Activated naive CD8-positive, alpha-beta T cell treated with anti-CD3 and anti-CD28 coated beads for 36 hours (primary cell): ENCODE measurements around the gene DEXI. TPM values are rescaled to one million over a fixed set of nuclear protein-coding genes. Genes with fewer than 3 reads are reported as not detected.

ENCODE experiments used
- DNase-seq: peaks from one replicate; pipeline ENCODE4 v3.0.0; 2021
- H3K27ac Mint-ChIP-seq: one replicate; pipeline ENCODE4 v1.8.0; 2022; ENCODE audit warnings: mild to moderate bottlenecking, moderate library complexity, mixed read lengths
- H3K27me3 Mint-ChIP-seq: one replicate; pipeline ENCODE4 v1.8.0; 2022; ENCODE audit warnings: mild to moderate bottlenecking, mixed read lengths
- H3K36me3 Mint-ChIP-seq: one replicate; pipeline ENCODE4 v1.8.0; 2021; ENCODE audit warnings: mild to moderate bottlenecking, mixed read lengths
- H3K4me1 Mint-ChIP-seq: one replicate; pipeline ENCODE4 v1.8.0; 2021; ENCODE audit warnings: mixed read lengths
- H3K4me3 Mint-ChIP-seq: one replicate; pipeline ENCODE4 v1.8.0; 2022; ENCODE audit warnings: mild to moderate bottlenecking, moderate library complexity, mixed read lengths
- H3K9me3 Mint-ChIP-seq: one replicate; pipeline ENCODE4 v1.8.0; 2022; ENCODE audit warnings: mixed read lengths
- total RNA-seq, 2 experiments: library from RNA; stranded (reverse); gene quantifications; one replicate each; pipeline ENCODE4 v1.2.3, GENCODE V29; 2021

The DEXI gene
- total RNA-seq, 2 experiments from 2014 or later, result 25.5 to 26.2 TPM

DNA sequence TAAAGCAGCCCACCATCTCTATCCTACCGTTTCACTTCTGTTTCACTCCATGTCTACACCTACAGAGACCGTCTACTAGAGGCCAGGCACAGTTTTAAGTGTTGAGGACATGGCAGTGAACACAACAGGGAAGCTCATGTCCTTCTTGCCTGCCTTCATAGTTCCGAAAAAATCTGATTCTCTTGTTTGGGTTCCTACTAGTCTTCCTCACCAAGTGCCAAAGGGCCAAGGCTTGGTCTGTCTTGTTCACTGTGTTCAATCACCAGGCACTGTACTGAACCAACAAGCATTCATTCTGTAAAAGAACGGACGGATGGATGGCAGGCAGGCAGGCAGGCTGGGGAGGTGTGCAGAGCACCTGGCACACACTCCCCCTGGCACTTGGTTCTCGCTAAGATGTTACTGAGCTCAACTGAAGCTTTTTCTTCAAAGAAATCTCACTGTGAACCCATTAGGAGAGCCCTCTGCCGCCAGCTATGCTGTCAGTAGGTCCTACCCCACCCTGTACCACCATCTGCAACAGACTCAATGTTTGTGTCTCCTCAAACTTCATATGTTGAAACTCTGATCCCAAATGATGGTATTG, 2.5 kb downstream of the DEXI start:
- no peak for DNase-seq
- no peak overlapping the region for H3K27ac Mint-ChIP-seq
- H3K27me3 Mint-ChIP-seq, result no peaks in the 10 kb centered on the region
- no peaks in the 10 kb centered on the region for H3K9me3 Mint-ChIP-seq
- peaks cover 65% of the 10 kb centered on the region for H3K4me1 Mint-ChIP-seq
- peaks cover 24% of the 10 kb centered on the region for H3K36me3 Mint-ChIP-seq
- peak overlapping the region; percentile 91 for H3K4me3 Mint-ChIP-seq

DNA sequence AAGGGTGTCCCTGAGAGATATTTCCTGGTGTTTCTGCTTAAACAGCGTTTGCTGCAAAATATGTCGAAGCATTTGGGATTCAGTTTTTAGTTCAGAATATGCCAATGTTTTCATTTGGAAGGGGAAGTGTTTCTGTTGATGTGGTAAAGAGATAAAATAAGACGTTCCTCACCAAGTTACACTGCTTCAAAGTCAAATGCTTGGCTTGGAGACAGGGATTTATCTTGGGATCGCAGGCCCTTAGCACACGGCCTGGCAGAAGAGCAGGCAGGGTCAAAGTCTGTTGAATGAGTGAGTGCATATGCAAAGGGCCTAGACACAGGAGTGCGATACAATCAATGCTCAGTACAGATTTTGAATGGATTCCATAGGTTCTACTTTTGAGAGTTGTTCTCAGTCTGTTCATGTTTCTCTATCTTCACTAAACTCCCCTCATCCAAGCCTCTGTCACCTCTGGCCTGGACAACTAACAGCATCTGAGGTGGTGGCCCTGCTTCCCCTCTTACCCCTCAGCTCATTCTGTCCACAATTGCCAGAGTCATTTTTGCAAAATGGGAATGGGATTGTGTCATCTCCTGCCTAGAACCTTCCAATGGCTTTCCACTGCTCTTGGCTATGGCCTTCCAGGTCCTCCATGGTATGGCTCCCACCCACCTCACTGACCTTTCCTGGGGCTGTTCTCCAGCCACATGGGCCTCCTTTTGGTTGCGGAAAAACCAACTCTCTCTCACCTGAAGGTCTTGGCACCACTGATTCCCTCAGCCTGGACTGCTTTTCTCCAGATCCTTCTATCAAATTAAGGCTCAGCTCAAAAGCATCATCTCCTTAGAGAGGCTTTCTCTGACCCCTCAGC, 3.2 kb downstream of the DEXI start:
- H3K36me3 Mint-ChIP-seq, result peaks cover 24% of the 10 kb centered on the region
- H3K9me3 Mint-ChIP-seq, result no peaks in the 10 kb centered on the region
- peak overlapping the region; percentile 91 for H3K4me3 Mint-ChIP-seq
- peaks cover 69% of the 10 kb centered on the region for H3K4me1 Mint-ChIP-seq
- H3K27ac Mint-ChIP-seq, result peak overlapping the region; percentile 70
- no peak for DNase-seq
- no peaks in the 10 kb centered on the region for H3K27me3 Mint-ChIP-seq

DNA sequence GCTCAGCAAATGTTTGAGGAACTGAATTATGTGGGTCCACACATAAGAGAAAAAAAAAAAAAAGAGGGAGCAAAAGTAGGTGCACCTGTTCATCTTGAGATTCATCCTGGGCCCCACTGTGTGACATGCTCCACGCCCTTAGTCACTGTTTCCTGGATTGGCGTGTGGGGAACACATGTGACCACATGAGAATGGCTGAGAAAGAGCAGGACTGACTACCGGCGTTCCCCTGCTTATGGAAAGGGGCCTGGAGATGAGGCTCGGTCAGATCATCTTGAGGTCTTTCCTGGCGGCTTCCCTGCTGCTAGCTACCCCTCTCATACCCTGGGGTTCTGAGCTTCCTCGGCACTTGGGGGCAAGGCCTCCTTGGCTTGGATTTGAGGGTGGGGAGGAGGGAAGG, 3.9 kb downstream of the DEXI start:
- no peaks in the 10 kb centered on the region for H3K9me3 Mint-ChIP-seq
- peak overlapping the region; percentile 70 for H3K27ac Mint-ChIP-seq
- H3K36me3 Mint-ChIP-seq, result peaks cover 28% of the 10 kb centered on the region
- DNase-seq, result peak; percentile 48
- H3K4me3 Mint-ChIP-seq, result peak overlapping the region; percentile 91
- no peaks in the 10 kb centered on the region for H3K27me3 Mint-ChIP-seq
- peaks cover 71% of the 10 kb centered on the region for H3K4me1 Mint-ChIP-seq

DNA sequence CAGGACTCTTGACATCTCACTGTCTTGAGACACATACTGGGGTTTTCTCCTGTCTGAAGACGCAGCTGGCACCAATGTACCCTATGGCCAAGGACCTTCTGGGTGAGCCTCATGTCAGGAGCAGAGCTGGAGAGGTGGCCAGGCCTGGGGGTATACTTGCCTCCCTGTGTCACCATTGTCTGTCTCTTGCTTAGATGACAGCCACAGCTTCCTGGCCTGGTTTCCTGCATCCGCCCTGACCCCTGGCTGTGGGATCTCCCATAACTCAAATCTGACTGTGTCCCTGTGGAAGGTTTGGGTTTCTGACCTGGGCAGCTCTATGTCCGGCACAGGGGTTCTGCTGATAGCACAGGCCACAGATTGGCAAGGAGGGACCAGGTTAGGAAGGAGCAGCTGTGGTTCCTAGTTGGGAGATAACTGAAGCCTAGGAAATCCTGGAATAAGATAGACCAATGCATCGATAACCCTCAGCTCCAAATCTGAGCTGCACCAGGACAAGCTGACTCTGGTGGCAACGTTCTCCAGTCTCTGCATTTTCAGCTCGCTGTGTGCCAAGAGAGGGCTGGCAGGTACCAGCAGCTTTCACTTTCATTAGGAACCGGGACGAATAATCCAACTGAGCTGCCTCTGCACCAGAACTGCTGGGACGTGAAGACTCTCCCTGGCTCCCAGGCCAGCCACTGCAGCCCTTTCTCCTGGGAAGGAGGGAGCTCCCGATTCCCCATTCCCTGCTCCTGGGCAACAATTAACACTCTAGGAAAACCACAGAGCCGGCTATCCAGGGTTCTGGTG, 5.0 kb downstream of the DEXI start:
- H3K36me3 Mint-ChIP-seq, result peaks cover 28% of the 10 kb centered on the region
- H3K27me3 Mint-ChIP-seq, result no peaks in the 10 kb centered on the region
- H3K27ac Mint-ChIP-seq, result peak overlapping the region; percentile 47
- H3K4me3 Mint-ChIP-seq, result peak overlapping the region; percentile 91
- H3K4me1 Mint-ChIP-seq, result peaks cover 71% of the 10 kb centered on the region
- DNase-seq, result no peak
- H3K9me3 Mint-ChIP-seq, result no peaks in the 10 kb centered on the region

DNA sequence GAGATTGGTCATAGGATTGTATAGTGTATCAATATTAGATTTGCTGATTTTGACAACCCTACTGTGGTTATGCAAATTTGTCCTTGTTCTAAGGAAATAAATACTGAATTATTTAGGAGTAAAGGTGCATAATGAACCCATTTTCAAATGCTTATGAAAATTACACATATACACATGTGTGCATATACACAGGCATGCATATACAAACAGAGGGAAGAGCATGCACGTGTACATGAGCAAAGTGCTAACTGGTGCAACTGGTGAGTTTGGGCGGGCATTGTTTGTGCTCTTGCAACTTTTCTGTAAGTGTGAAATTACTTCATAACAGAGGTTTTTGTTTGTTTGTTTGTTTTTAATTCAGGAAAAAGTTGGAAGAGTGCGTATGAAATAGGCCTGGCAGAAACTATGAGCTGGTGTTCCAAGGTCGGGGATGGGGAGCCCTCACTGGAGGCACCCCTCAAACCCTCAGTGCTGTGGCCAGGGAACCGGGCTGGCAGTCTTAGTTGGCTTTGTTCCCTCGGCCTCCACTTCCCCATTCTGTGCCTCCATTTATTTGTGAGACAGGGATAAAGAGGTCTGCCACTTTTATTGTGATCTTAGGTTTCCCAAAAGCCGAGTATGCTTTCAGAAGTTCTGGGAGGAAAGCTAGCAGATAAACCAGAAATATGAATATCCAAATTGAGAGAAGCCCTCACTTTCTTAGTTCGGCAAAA, 5.8 kb downstream of the DEXI start:
- H3K27ac Mint-ChIP-seq, result no peak overlapping the region
- peaks cover 30% of the 10 kb centered on the region for H3K36me3 Mint-ChIP-seq
- peaks cover 74% of the 10 kb centered on the region for H3K4me1 Mint-ChIP-seq
- H3K4me3 Mint-ChIP-seq, result no peak overlapping the region
- no peak for DNase-seq
- H3K9me3 Mint-ChIP-seq, result no peaks in the 10 kb centered on the region
- no peaks in the 10 kb centered on the region for H3K27me3 Mint-ChIP-seq

DNA sequence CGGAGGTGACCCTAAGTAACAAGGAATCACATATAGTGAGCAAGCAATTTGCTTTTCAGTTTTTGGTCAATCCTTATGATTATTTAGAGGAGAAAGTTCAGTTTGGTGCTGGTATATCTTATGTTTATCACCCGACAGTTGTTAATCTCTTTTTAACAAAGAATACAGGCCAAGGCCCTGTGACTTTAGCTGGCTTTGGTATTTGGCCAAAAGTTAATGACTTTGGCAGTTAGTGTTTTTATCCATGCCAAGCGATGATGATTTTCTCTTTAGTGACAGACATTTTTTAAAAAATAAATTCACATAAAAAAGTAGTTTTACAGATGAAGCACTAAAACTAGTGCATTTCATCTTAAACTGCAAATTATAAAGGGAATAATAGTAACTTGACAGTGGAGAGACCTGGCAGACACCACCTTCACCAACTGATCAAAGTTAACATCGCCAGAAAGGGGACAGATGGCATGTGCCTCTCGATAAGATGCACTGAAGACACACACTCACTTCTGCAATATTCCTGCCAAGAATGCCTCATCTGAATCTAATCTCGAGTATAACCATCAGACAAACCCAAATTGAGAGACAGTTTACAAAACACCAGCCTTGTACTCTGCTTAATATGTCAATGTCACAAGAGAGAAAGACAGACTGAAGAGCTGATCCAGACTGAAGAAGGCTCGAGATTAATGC, 6.9 kb downstream of the DEXI start:
- Mint-ChIP-seq H3K36me3 (peaks cover 25% of the 10 kb centered on the region), H3K4me1 (peaks cover 72% of the 10 kb centered on the region), H3K27me3 (no peaks in the 10 kb centered on the region), H3K9me3 (no peaks in the 10 kb centered on the region), H3K4me3 (no peak overlapping the region), H3K27ac (no peak overlapping the region)
- no peak for DNase-seq

DNA sequence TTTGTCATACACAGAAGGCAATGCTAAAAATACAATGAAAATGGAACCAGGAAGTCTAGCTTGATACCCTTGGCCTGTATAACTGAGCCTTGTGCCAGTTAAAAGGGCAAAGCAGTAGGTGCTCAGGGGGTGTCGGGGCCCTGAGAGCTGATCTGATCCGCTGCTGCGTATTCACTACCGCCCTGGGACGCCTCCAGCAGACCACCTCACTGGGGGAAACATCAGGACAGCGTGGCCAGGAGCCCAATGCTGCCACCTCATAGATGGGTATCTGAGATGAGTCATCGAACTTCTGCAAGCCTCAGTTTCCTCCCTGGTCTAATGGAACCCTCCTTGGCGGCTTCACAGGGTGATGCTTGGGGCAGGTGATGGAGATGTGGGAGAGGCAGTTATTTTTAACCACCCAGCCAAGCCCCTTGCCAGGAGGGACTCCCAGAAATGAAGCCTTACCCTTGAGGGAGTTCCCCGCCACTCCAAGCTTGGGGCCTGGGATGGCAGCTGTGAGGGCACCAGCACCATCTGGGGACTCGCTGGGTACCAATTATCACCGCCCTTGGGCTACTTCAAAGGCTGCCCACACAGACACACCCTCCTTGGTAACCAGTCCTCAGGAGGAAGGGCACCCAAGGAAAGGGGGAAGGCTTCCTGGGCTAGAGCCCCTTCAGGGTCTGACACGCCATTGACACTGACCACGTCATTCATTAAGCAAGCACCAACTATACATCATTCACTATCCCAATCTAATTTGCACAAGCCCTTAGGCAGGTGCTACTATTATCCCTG, 7.8 kb downstream of the DEXI start:
- no peak for DNase-seq
- no peaks in the 10 kb centered on the region for H3K9me3 Mint-ChIP-seq
- no peak overlapping the region for H3K27ac Mint-ChIP-seq
- no peak overlapping the region for H3K4me3 Mint-ChIP-seq
- H3K4me1 Mint-ChIP-seq, result peaks cover 69% of the 10 kb centered on the region
- no peaks in the 10 kb centered on the region for H3K27me3 Mint-ChIP-seq
- H3K36me3 Mint-ChIP-seq, result peaks cover 18% of the 10 kb centered on the region

DNA sequence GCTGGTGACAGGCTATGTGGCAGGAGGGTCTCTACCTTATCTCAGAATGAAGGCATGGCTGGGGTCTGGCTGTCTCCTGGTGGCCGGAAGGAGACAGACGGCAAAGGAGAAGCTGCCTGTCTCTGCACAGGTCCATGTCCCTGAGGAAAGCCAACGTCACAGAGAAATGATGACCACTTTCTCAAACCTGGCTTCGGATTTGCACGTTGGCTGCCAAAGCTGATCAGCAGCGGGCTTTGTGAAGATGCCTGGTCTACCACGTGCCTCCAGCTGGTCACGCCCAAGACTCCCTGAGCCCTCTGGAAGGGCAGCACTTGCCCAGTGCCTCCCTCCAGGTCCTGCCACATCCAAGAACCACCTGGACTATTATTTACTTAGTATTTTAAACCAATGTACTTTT, 8.4 kb downstream of the DEXI start:
- peaks cover 65% of the 10 kb centered on the region for H3K4me1 Mint-ChIP-seq
- no peak for DNase-seq
- H3K27ac Mint-ChIP-seq, result no peak overlapping the region

DNA sequence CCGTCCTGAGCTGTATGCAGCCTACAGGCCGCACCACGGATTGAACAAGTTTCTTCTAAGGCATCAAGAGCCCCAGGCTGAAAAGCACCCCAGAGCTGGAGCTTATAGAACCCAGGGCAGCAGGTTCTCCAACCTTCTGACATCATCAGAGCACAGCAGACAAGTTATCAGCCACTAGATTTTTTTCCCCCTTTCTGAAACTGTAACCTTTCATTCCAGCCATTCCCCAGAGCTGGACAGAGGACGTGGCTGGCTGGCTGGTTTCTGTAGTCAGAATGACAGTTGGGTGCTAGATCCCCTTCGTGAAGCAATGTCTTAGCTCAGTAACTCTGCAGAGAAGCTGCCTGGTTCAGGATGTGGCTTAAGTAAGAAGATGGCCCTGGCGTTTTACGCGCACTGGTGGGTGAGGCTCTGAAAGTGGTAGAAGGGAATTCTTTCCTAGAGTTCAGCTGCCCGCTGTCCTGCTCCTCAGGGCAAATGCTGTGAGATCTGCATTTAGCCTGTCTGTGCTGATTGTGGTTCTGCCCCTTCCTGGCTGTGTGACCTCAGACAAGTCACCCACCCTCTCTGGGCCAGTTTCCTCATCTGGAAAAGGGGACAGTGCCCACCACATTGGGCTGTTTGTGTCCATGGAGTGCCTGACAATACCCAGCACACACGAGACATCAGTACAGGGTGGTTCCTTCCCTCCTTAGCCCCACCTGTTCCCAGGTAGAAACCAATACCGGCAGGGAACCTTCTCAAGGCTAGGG, 9.1 kb downstream of the DEXI start:
- no peak for DNase-seq
- Mint-ChIP-seq H3K4me3 (no peak overlapping the region), H3K36me3 (peaks cover 6% of the 10 kb centered on the region), H3K4me1 (peaks cover 57% of the 10 kb centered on the region), H3K27me3 (no peaks in the 10 kb centered on the region), H3K27ac (no peak overlapping the region), H3K9me3 (no peaks in the 10 kb centered on the region)

More for the DNA sequence above, 8.4 kb downstream of the DEXI start:
- Mint-ChIP-seq H3K36me3 (peaks cover 12% of the 10 kb centered on the region), H3K9me3 (no peaks in the 10 kb centered on the region), H3K4me3 (no peak overlapping the region), H3K27me3 (no peaks in the 10 kb centered on the region)

DNA sequence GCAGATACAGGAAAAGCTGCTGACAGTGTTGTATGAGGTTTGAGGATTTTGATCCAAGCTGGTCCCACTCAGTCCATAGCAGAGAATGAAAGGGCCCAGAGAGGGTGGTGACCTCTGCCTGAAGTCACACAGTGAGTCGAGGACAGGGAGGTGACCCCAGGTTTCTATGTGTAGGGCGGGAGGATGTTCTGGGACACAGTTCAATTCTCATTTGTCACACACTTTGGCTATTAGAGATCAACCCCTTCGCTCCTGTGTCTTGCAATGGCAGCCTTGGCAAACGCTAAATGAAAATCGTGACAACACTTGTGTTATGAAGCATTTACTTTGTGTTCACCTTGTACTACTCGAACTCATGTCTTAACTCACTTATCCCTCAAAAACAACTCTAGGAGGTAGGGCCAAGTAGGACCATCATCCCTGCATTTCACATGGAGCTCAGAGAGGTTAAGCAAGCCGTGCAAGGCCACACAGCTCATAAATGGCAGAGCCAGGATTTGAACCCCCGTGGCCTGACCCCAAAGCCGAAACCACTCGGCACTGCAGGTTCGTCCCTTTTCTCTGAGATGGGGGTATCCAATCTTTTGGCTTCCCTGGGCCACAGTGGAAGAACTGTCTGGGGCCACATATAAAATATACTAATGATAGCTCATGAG, 10.2 kb downstream of the DEXI start:
- Mint-ChIP-seq H3K4me1 (peaks cover 47% of the 10 kb centered on the region), H3K36me3 (peaks cover 10% of the 10 kb centered on the region)
- DNase-seq, result no peak

DNA sequence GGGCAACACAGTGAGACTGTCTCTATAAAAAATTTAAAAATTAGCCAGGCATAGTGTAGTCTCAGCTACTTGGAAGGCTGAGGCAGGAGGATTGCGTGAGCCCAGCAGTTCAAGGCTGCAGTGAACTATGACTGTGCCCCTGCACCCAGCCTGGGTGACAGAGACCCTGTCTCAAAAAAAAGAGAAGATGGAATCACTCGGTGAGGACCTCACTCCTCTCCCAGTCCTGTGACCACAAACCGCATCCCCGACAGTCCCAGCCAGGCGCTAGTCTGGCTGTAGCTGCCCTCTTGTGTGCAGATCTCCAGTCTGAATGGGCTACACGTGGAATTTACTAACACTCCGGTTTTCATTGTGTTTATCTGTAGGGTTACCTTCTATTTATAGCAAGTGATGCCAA, 11.1 kb downstream of the DEXI start:
- Mint-ChIP-seq H3K27ac (no peak overlapping the region), H3K4me1 (peaks cover 37% of the 10 kb centered on the region), H3K4me3 (no peak overlapping the region), H3K36me3 (peaks cover 15% of the 10 kb centered on the region), H3K27me3 (no peaks in the 10 kb centered on the region), H3K9me3 (no peaks in the 10 kb centered on the region)
- DNase-seq, result no peak

More for the DNA sequence above, 10.2 kb downstream of the DEXI start:
- H3K27ac Mint-ChIP-seq, result no peak overlapping the region
- H3K9me3 Mint-ChIP-seq, result no peaks in the 10 kb centered on the region
- no peak overlapping the region for H3K4me3 Mint-ChIP-seq
- no peaks in the 10 kb centered on the region for H3K27me3 Mint-ChIP-seq

DNA sequence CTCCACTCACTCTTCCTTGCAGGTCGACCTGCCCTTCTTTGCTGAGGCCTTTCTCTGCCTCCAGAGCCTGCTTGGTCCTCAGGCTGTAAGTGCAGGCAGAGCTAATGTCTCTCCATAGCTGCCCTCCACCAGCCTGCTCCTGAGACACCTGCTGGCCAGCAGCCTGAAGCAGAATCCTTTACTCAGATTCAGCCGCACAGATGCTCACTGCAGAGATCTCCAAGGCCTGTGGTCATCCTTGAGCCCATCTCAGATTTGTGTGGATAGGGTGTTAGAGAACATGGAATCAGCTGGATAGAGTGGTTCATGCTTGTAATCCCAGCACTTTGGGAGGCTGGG, 11.5 kb downstream of the DEXI start:
- DNase-seq, result no peak
- Mint-ChIP-seq H3K27ac (no peak overlapping the region), H3K9me3 (no peaks in the 10 kb centered on the region), H3K27me3 (no peaks in the 10 kb centered on the region), H3K4me1 (peaks cover 33% of the 10 kb centered on the region), H3K4me3 (no peak overlapping the region), H3K36me3 (peaks cover 17% of the 10 kb centered on the region)
